Caco-2 (cell line): ENCODE results near the gene SOX9. TPM values are rescaled to one million over a fixed set of nuclear protein-coding genes. Genes with fewer than 3 reads are reported as not detected.

Source experiments
- BruUV-seq: library from RNA; stranded (reverse); fragments of 400-500 nt; replicated peaks from 2 replicates; lab custom pipeline; 2021; lab: Mats Ljungman, UMichigan
- CTCF ChIA-PET: fragments of 300-600 bp; sonication (Branson Sonifier 250); formaldehyde crosslinking; loops from one replicate; lab custom pipeline; 2022; ENCODE audit warnings: antibody characterized with exemption; lab: Charles Lee
- POLR2A ChIA-PET: fragments of 300-600 bp; sonication (Branson Sonifier 250); formaldehyde crosslinking; loops from one replicate; lab custom pipeline; 2022; ENCODE audit warnings: antibody characterized with exemption; lab: Charles Lee
- DNase-seq, 2 experiments: peaks; one replicate each; pipeline versions ENCODE4 v3.0.0 to v3.0.0-alpha.2; 2020 to 2022
- H3K27me3 ChIP-seq: replicated peaks from 2 replicates; pipeline ENCODE4 v1.6.0; 2011; ENCODE audit warnings: low read length; ENCODE audit not compliant: control insufficient read depth, insufficient read depth
- H3K36me3 ChIP-seq: 2 replicates; pipeline ENCODE4 v1.5.1; 2011; ENCODE audit warnings: low read length; ENCODE audit not compliant: control insufficient read depth, insufficient read depth
- H3K4me1 ChIP-seq: fragments of 250-450 bp; sonication (Bioruptor Pico); 2 replicates; pipeline ENCODE4 v1.5.1; 2020; ENCODE audit warnings: mild to moderate bottlenecking
- H3K4me3 ChIP-seq: 2 replicates; pipeline ENCODE4 v1.5.1; 2011; ENCODE audit warnings: low read depth, mild to moderate bottlenecking, control low read depth, low read length
- H3K9me3 ChIP-seq: fragments of 250-450 bp; sonication (Bioruptor Pico); 2 replicates; pipeline ENCODE4 v1.5.1; 2020; ENCODE audit warnings: mild to moderate bottlenecking, moderate library complexity
- H3K27ac Mint-ChIP-seq: one replicate; pipeline ENCODE4 v1.8.0; 2022; ENCODE audit warnings: mixed read lengths; ENCODE audit not compliant: unreplicated experiment
- H3K27me3 Mint-ChIP-seq: one replicate; pipeline ENCODE4 v1.8.0; 2022; ENCODE audit warnings: mixed read lengths; ENCODE audit not compliant: insufficient read depth, unreplicated experiment
- H3K36me3 Mint-ChIP-seq: one replicate; pipeline ENCODE4 v1.8.0; 2022; ENCODE audit warnings: mild to moderate bottlenecking, mixed read lengths; ENCODE audit not compliant: insufficient read depth, unreplicated experiment
- H3K4me1 Mint-ChIP-seq: one replicate; pipeline ENCODE4 v1.8.0; 2022; ENCODE audit warnings: low read depth, mixed read lengths; ENCODE audit not compliant: unreplicated experiment
- H3K4me3 Mint-ChIP-seq: one replicate; pipeline ENCODE4 v1.8.0; 2022; ENCODE audit warnings: mild to moderate bottlenecking, moderate library complexity, mixed read lengths; ENCODE audit not compliant: unreplicated experiment
- H3K9me3 Mint-ChIP-seq: one replicate; pipeline ENCODE4 v1.8.0; 2022; ENCODE audit warnings: mixed read lengths; ENCODE audit not compliant: unreplicated experiment
- intact Hi-C: fragments of 100-400 bp; cut with micrococcal nuclease; formaldehyde crosslinking; loops from one replicate; pipeline ENCODE4 v1.10.0; 2022; ENCODE audit not compliant: unreplicated experiment
- total RNA-seq: library from RNA; stranded (reverse); gene quantifications from 2 replicates; pipeline ENCODE4 v1.2.3, GENCODE V29; 2022
- TF ChIP-seq, protein P1 (sequence below), 2 experiments: fragments of 200-600 bp in 1 of 2; IDR thresholded peaks; 1 replicate in 1 of 2; 2 replicates in 1 of 2; pipeline versions ENCODE4 v1.5.1 to v1.8.0; 2011 to 2022; ENCODE audit warnings: antibody characterized with exemption in 1 of 2, control low read depth in 1 of 2, inconsistent platforms in 1 of 2, low read depth in 1 of 2, low read length in 1 of 2, mild to moderate bottlenecking in 1 of 2, moderate library complexity in 1 of 2; ENCODE audit not compliant: insufficient read depth in 1 of 2, severe bottlenecking in 1 of 2, unreplicated experiment in 1 of 2

The SOX9 gene
- total RNA-seq, 1 experiment from 2014 or later, result 46.2 TPM

DNA sequence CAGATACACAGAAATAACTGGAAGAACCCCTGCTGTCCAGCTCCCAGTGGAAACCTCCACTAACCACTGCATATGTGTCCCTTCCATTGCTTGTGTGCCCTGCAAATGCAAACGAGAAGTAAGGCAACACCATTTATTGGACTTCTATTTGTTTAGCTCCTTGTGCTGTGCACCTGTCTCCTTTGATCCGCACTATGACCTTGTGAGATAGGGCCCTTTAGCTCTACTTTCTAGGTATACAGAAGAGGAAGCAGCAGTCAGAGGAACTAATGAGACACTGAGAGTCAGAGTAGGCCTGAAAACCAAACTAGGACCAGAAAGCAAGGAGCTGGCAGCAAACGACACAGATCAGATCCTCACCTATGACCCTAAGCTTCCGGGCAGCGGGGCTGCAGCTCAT, 22.4 kb downstream of the SOX9 start:
- Mint-ChIP-seq H3K4me1 (no peaks in the 10 kb centered on the region), H3K36me3 (no peaks in the 10 kb centered on the region), H3K27ac (no peak overlapping the region), H3K9me3 (peaks cover 19% of the 10 kb centered on the region), H3K4me3 (no peak overlapping the region), H3K27me3 (peaks cover 3% of the 10 kb centered on the region)
- Histone ChIP-seq H3K36me3 (no peaks in the 10 kb centered on the region), H3K4me1 (peaks cover 7% of the 10 kb centered on the region), H3K27me3 (no peaks in the 10 kb centered on the region), H3K4me3 (no peak overlapping the region), H3K9me3 (no peaks in the 10 kb centered on the region)
- TF ChIP-seq, protein P1, sequence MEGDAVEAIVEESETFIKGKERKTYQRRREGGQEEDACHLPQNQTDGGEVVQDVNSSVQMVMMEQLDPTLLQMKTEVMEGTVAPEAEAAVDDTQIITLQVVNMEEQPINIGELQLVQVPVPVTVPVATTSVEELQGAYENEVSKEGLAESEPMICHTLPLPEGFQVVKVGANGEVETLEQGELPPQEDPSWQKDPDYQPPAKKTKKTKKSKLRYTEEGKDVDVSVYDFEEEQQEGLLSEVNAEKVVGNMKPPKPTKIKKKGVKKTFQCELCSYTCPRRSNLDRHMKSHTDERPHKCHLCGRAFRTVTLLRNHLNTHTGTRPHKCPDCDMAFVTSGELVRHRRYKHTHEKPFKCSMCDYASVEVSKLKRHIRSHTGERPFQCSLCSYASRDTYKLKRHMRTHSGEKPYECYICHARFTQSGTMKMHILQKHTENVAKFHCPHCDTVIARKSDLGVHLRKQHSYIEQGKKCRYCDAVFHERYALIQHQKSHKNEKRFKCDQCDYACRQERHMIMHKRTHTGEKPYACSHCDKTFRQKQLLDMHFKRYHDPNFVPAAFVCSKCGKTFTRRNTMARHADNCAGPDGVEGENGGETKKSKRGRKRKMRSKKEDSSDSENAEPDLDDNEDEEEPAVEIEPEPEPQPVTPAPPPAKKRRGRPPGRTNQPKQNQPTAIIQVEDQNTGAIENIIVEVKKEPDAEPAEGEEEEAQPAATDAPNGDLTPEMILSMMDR (IDR thresholded peaks at IDR 0.05; ENCODE audit: insufficient read depth in 1 of 2, low read depth in 1 of 2, low read length in 1 of 2, severe bottlenecking in 1 of 2, unreplicated experiment in 1 of 2), result no peak
- intact Hi-C loops, result no loop called here
- POLR2A ChIA-PET, result interaction anchor here (0.9 kb wide), 2 partner anchors 17 to 23 kb away, joined by 3 to 5 read pairs; partner anchors contain the start of gene SOX9
- DNase-seq, result peak in 1 of 2 experiments; percentile 34
- no TSS peak for BruUV-seq
- CTCF ChIA-PET, result interaction anchor here (0.9 to 1.2 kb wide), 2 partner anchors 22 to 414 kb away, joined by 3 to 4 read pairs; no protein-coding TSS in a partner anchor

DNA sequence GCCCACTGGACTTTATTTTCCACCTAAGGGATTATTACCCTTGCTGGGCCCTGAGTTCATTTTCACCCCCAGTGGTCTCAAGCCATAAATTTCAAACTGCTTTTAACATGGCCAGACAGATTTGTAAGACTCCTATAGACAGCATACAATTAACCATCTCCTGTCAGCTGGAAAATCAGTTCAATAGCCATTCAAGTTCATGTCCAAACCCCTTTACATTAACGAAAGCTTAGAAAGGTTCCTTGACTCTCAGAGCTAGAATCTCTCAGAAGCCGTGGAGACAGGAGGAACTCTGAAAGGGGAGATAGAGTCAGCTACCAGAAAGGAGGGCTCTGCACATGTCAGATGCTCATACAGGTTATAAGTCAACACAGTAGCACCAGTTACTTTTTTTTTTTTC, 23.3 kb downstream of the SOX9 start:
- no peak for DNase-seq
- TF ChIP-seq, protein P1 (IDR thresholded peaks at IDR 0.05; ENCODE audit: insufficient read depth in 1 of 2, low read depth in 1 of 2, low read length in 1 of 2, severe bottlenecking in 1 of 2, unreplicated experiment in 1 of 2), result no peak
- no TSS peak for BruUV-seq
- ChIA-PET CTCF (no interaction called here), POLR2A (no interaction called here)
- Mint-ChIP-seq H3K27me3 (peaks cover 3% of the 10 kb centered on the region), H3K9me3 (peaks cover 19% of the 10 kb centered on the region), H3K36me3 (no peaks in the 10 kb centered on the region), H3K27ac (no peak overlapping the region), H3K4me3 (no peak overlapping the region), H3K4me1 (no peaks in the 10 kb centered on the region)
- peaks cover 7% of the 10 kb centered on the region for H3K4me1 ChIP-seq
- H3K9me3 ChIP-seq, result no peaks in the 10 kb centered on the region
- no peaks in the 10 kb centered on the region for H3K27me3 ChIP-seq
- no peaks in the 10 kb centered on the region; the same call in 1 of the 2 replicates for H3K36me3 ChIP-seq
- intact Hi-C loops, result no loop called here
- H3K4me3 ChIP-seq, result no peak overlapping the region

DNA sequence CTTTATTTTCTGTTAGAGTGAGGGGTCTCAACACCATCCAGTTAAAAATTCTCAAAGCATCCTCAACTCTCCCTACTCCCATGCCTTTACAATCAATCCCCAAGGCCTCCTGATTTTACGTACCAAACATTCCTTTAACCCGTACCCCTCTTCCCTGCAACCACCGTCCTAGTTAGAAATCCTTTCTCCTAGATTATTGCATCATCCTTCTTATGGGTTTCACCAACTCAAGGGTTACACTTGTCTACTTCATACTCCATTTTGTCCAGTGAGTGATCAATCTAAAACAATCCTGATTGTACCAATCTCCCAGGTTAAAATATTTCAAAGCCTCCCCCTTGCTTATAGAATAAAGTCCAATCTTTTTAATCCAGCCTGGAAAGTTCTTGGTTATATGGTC, 24.7 kb downstream of the SOX9 start:
- TF ChIP-seq, protein P1 (IDR thresholded peaks at IDR 0.05; ENCODE audit: insufficient read depth in 1 of 2, low read depth in 1 of 2, low read length in 1 of 2, severe bottlenecking in 1 of 2, unreplicated experiment in 1 of 2), result no peak
- peaks cover 5% of the 10 kb centered on the region for H3K4me1 Mint-ChIP-seq
- H3K4me3 Mint-ChIP-seq, result no peak overlapping the region
- no peak for DNase-seq
- Histone ChIP-seq H3K4me1 (peaks cover 14% of the 10 kb centered on the region), H3K9me3 (no peaks in the 10 kb centered on the region), H3K36me3 (no peaks in the 10 kb centered on the region; the same call in 1 of the 2 replicates), H3K27me3 (no peaks in the 10 kb centered on the region), H3K4me3 (no peak overlapping the region)
- CTCF ChIA-PET, result no interaction called here
- no peaks in the 10 kb centered on the region for H3K36me3 Mint-ChIP-seq
- BruUV-seq, result no TSS peak
- H3K27ac Mint-ChIP-seq, result no peak overlapping the region
- intact Hi-C loops, result no loop called here
- POLR2A ChIA-PET, result no interaction called here
- H3K9me3 Mint-ChIP-seq, result peaks cover 19% of the 10 kb centered on the region
- H3K27me3 Mint-ChIP-seq, result peaks cover 3% of the 10 kb centered on the region
